HepG2 (cell line): ENCODE data around the gene MYLK2. TPM values are rescaled to one million over a fixed set of nuclear protein-coding genes. Genes with fewer than 3 reads are reported as not detected.

Source experiments
- ATF6 ChIP-seq: sonication (generic); formaldehyde crosslinking; conservative IDR thresholded peaks from 2 replicates; pipeline ENCODE4 v1.4.0; 2020; ENCODE audit warnings: missing genetic modification reagents
- FUBP1 ChIP-seq: sonication (generic); formaldehyde crosslinking; IDR thresholded peaks from 2 replicates; pipeline ENCODE4 v1.5.1; 2020; ENCODE audit warnings: missing genetic modification reagents, mild to moderate bottlenecking, borderline replicate concordance
- GLI4 ChIP-seq: sonication (generic); formaldehyde crosslinking; IDR thresholded peaks from 2 replicates; pipeline ENCODE4 v1.5.1; 2020; ENCODE audit warnings: missing genetic modification reagents, mild to moderate bottlenecking, moderate library complexity, borderline replicate concordance
- IKZF1 ChIP-seq: fragments of 450-650 bp; IDR thresholded peaks from 2 replicates; pipeline ENCODE4 v1.7.1; 2016
- MED1 ChIP-seq: sonication (generic); formaldehyde crosslinking; IDR thresholded peaks from 2 replicates; pipeline ENCODE4 v1.4.0; 2020; ENCODE audit warnings: missing genetic modification reagents
- MEIS2 ChIP-seq: sonication (generic); formaldehyde crosslinking; IDR thresholded peaks from 2 replicates; pipeline ENCODE4 v1.9.0; 2021; ENCODE audit warnings: mild to moderate bottlenecking, missing genetic modification reagents
- MXI1 ChIP-seq: IDR thresholded peaks from 3 replicates; pipeline ENCODE4 v1.6.1; 2012; ENCODE audit warnings: low read depth, low read length, inconsistent platforms, borderline replicate concordance
- SMAD1 ChIP-seq: sonication (generic); formaldehyde crosslinking; IDR thresholded peaks from 2 replicates; pipeline ENCODE4 v1.4.0; 2020; ENCODE audit warnings: missing genetic modification reagents, low read depth, mild to moderate bottlenecking, borderline replicate concordance
- STAG1 ChIP-seq: sonication (generic); formaldehyde crosslinking; IDR thresholded peaks from 2 replicates; pipeline ENCODE4 v1.4.0; 2020; ENCODE audit warnings: missing genetic modification reagents
- TOPORS ChIP-seq: sonication (generic); formaldehyde crosslinking; IDR thresholded peaks from 2 replicates; pipeline ENCODE4 v1.8.0; 2023; ENCODE audit warnings: mild to moderate bottlenecking, missing genetic modification reagents
- ZNF329 ChIP-seq: sonication (generic); formaldehyde crosslinking; IDR thresholded peaks from 2 replicates; pipeline ENCODE4 v1.9.0; 2021; ENCODE audit warnings: low read depth, mild to moderate bottlenecking, missing genetic modification reagents
- polyA plus RNA-seq, 8 experiments: library from polyadenylated mRNA; depleted of rRNA in 3 of 8; stranded (reverse) in 7 of 8; unstranded in 1 of 8; fragments of >200 nt; fragmentation: Illumina TruSeq in 4 of 8; extraction: Trizol in 4 of 8; gene quantifications; 2 replicates each; pipeline versions ENCODE4 v1.2.1 to v1.2.3, GENCODE V29; 2011 to 2016; ENCODE audit warnings: low read depth in 4 of 8, missing spikeins in 1 of 8, mixed read lengths in 1 of 8; ENCODE audit not compliant: insufficient read depth in 1 of 8
- total RNA-seq, 5 experiments: library from RNA; depleted of rRNA; stranded (reverse); fragments of >200 nt; fragmentation: Illumina TruSeq; extraction: Trizol; gene quantifications; 2 replicates each; pipeline ENCODE4 v1.2.3, GENCODE V29; 2016; ENCODE audit warnings: low read depth in 1 of 5
- TF ChIP-seq, protein P1 (sequence below), 2 experiments: fragments of 450-650 bp in 1 of 2; sonication (generic) in 1 of 2; formaldehyde crosslinking in 1 of 2; IDR thresholded peaks; 2 replicates each; pipeline versions ENCODE4 v1.6.1 to v1.8.0; 2016 to 2022; ENCODE audit warnings: antibody characterized with exemption in 1 of 2, mild to moderate bottlenecking in 1 of 2, missing genetic modification reagents in 1 of 2
- TF ChIP-seq, protein P2 (sequence below): sonication (generic); IDR thresholded peaks from 2 replicates; pipeline ENCODE4 v1.6.1; 2016; ENCODE audit warnings: low read depth, borderline replicate concordance

MYLK2 gene
- total and polyA plus RNA-seq, 2 of the 13 experiments (the other 11 are each of a cell fraction or from before 2014, with no cell fraction given) = 0.27 TPM; not detected in 1

DNA sequence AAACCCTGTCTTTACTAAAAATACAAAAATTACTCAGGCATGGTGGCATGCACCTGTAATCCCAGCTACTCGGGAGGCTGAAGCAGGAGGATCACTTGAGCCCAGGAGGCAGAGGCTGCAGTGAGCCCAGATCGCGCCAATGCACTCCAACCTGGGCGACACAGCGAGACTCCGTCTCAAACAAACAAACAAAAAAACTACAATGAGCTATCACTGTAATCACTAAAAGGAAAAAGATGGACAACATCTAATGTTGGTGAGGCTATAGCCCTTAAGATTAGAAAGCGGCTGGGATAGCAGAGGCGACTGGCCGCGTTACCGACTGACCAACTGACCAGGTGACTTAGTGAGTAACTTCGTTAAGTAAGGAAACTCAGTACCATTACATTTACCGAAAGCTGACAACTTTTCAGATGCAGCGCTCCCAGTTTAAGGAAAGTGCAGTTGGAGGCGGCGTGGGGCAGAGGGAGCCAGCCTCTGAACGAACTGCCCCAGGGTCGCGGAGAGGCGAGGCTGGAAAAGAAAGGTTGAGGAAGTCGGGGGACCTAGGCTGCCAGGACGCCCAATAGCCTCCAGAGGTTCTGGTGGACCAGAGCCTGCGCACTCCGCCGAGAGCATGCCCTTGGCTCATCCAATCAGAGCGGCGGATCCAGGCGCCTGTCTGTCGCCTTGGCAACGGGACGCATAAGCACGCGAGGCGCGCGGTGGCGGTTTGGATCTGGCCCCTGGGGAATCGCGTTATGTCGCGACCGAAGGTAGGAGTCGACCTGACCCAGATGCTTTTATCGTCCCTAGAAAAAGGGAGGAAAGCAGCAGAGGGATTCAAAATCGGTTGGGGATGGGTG is 60.2 kb downstream of the MYLK2 start (continued):
- TF ChIP-seq, protein P1, sequence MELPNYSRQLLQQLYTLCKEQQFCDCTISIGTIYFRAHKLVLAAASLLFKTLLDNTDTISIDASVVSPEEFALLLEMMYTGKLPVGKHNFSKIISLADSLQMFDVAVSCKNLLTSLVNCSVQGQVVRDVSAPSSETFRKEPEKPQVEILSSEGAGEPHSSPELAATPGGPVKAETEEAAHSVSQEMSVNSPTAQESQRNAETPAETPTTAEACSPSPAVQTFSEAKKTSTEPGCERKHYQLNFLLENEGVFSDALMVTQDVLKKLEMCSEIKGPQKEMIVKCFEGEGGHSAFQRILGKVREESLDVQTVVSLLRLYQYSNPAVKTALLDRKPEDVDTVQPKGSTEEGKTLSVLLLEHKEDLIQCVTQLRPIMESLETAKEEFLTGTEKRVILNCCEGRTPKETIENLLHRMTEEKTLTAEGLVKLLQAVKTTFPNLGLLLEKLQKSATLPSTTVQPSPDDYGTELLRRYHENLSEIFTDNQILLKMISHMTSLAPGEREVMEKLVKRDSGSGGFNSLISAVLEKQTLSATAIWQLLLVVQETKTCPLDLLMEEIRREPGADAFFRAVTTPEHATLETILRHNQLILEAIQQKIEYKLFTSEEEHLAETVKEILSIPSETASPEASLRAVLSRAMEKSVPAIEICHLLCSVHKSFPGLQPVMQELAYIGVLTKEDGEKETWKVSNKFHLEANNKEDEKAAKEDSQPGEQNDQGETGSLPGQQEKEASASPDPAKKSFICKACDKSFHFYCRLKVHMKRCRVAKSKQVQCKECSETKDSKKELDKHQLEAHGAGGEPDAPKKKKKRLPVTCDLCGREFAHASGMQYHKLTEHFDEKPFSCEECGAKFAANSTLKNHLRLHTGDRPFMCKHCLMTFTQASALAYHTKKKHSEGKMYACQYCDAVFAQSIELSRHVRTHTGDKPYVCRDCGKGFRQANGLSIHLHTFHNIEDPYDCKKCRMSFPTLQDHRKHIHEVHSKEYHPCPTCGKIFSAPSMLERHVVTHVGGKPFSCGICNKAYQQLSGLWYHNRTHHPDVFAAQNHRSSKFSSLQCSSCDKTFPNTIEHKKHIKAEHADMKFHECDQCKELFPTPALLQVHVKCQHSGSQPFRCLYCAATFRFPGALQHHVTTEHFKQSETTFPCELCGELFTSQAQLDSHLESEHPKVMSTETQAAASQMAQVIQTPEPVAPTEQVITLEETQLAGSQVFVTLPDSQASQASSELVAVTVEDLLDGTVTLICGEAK (IDR thresholded peaks at IDR 0.05) = no peak
- TF ChIP-seq, protein P1 (CRISPR knock-in tag; IDR thresholded peaks at IDR 0.05) = peak; percentile 28; the same call in 1 of the 2 replicates
- TF ChIP-seq, protein P2, sequence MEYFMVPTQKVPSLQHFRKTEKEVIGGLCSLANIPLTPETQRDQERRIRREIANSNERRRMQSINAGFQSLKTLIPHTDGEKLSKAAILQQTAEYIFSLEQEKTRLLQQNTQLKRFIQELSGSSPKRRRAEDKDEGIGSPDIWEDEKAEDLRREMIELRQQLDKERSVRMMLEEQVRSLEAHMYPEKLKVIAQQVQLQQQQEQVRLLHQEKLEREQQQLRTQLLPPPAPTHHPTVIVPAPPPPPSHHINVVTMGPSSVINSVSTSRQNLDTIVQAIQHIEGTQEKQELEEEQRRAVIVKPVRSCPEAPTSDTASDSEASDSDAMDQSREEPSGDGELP = no peak
- TF ChIP-seq ZNF329 (CRISPR knock-in tag) (no peak), MEIS2 (CRISPR knock-in tag) (peak; percentile 16; the same call in 1 of the 2 replicates), TOPORS (CRISPR knock-in tag) (no peak), MED1 (CRISPR knock-in tag) (peak; percentile 34), MXI1 (peak; percentile 99), FUBP1 (CRISPR knock-in tag) (no peak), ATF6 (CRISPR knock-in tag) (0 out of 2 replicates have a peak, but pooled peaks have one; percentile 66), STAG1 (CRISPR knock-in tag) (no peak), GLI4 (CRISPR knock-in tag) (0 out of 2 replicates have a peak, but pooled peaks have one; percentile 18), SMAD1 (CRISPR knock-in tag) (peak; percentile 73; the same call in 1 of the 2 replicates), IKZF1 (no peak)
